HG03442 (cell line): ENCODE measurements around the gene RNFT1.
"Not testable (repeated sequence)": the region's sequence is repeated elsewhere in the genome, so short reads cannot be mapped to it uniquely, and the experiment has no call there.

ENCODE experiments used
- ATAC-seq: cut with Tn5 transposase; IDR thresholded peaks from one replicate; pipeline ENCODE4 v1.9.1; 2021; ENCODE audit warnings: mild to moderate bottlenecking, moderate library complexity; ENCODE audit not compliant: unreplicated experiment

Gene RNFT1

DNA sequence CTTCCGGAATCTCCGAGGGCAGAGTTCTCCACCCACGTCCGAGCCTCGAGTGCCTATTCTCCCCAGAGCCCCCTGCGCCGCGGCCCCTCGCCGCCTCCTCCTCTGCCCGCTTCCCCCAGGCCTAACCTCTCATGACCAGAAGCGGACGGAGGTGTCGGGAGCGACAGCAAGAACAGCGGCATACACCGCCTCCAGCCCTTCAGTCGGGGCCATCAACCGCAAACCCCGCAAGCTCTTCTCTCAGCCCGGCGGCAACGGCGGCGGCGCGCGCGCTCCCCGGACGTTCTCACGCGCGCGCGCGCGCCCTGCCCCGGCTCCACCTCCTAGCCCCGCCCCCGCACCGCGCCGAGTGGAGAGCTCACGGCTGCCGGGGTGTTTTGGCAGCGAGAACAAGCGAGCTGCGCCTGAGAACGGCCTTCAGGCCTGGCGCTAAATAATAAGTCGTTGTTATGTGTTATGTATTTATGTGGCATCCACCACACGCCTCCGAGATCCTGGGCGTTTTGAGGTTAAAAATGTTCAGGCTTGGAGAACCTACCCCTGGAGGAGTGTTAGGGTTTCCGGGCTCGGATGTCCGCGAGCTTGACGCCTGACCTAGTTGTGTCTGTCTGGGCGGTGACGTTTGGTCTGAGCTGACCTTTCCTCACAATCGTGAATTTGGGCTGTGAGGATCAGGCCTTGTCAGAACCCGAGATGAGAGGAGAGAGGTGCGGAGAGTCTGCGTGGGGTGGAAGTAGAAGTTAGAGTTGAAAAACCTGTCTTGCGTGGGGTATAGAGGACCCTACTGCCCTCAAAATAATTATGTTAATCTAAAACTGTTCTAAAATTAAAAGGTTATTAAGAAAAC is at the start of gene RNFT1:
Gene RNFT1 (minus strand): TSS at position 259 of the 847 bp plus-strand sequence. CDS start 77 bp downstream, at position 182.
- peak; percentile 74 for ATAC-seq

DNA sequence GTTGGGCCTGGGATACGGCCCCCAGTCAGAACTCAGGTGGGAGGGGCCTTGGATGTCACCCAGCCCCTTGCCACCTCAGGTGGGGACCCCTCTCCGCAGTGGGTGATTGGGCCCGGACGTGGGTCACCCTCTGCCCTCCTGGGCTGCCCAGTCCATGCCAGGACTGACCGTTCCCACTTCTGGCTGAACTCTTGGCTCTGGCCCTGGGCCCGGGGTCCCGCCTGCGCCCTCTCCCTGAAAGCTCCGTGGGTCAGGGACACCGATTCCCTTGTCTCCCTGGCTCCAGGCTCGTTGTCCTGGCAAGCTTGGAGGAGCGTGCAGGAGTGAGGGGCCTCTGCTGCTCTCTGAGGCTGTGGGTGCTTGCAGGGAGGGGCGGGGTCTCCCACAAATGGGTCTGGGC is 44.8 kb upstream of the RNFT1 start:
- not testable (repeated sequence) for ATAC-seq

DNA sequence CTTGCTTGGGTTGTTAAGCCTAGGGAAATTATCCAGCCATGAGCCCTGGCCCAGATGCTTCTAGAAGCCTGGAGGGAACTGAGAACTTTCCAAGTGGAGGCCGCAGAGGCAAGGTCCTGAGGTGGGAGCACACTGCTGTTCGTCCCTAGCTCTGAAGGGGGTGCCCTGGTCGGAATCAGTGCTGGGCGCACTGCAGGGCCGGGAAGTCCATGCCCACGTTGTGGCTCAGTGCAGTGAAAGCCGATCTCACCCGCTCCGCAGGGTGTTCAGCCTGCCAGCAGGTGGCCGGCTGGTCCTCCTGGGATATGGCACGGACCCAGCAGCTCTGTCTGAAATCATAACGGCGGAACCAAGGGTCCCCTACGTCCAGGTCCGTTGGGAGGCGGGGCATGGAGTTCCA is 43.8 kb upstream of the RNFT1 start:
- not testable (repeated sequence) for ATAC-seq

DNA sequence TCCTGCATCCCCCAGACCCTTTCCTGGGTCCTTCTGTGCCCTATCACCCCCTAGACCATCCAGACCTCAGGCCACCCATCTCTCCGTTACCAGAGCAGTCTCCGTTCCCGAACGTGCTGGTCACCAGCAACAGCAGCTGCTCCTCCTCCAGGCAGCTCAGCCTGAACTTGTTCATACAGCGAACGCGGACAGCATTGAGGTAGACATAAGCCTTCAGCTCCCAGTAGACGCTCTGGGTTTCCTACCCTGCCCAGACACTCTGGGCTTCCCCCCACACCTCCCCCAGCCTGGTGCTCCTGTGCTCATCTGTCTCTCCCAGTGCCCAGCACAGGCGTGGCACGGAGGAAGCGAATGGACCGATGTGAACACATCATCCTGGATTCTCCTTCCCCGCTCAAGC is 41.6 kb upstream of the RNFT1 start:
- ATAC-seq = no peak

- not testable (repeated sequence) for ATAC-seq
Observed at GRCh38 chr17:60004561-60004960, 40.0 kb upstream of the RNFT1 start.

DNA sequence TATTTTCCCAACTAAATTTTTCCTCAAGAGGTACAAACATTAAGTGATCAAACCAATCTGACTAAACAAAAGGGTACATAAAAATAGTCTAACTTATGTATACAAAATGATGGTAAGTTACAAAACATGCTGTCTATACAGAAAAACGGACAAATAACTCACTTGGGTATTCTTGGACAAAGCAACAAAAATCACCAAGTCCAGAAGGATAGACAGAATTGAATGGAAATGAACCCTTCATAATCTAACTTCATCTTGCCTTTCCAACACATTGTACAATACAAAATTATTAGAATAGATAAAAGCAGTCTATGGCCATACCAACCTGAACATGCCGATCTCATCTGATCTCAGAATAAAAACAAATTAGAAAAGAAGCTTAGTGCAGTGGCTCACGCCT is 37.9 kb upstream of the RNFT1 start:
- not testable (repeated sequence) for ATAC-seq

GRCh38 chr17:59996608-59997007 is 32.1 kb upstream of the RNFT1 start:
- not testable (repeated sequence) for ATAC-seq

- ATAC-seq = not testable (repeated sequence)
Observed at GRCh38 chr17:59975166-59975565, 10.6 kb upstream of the RNFT1 start.

- ATAC-seq = not testable (repeated sequence)
Observed at GRCh38 chr17:59973483-59973882, 8.9 kb upstream of the RNFT1 start.

- no peak for ATAC-seq
Observed at GRCh38 chr17:59972778-59973177, 8.2 kb upstream of the RNFT1 start.

GRCh38 chr17:59971771-59972170 is 7.2 kb upstream of the RNFT1 start:
- ATAC-seq = not testable (repeated sequence)

DNA sequence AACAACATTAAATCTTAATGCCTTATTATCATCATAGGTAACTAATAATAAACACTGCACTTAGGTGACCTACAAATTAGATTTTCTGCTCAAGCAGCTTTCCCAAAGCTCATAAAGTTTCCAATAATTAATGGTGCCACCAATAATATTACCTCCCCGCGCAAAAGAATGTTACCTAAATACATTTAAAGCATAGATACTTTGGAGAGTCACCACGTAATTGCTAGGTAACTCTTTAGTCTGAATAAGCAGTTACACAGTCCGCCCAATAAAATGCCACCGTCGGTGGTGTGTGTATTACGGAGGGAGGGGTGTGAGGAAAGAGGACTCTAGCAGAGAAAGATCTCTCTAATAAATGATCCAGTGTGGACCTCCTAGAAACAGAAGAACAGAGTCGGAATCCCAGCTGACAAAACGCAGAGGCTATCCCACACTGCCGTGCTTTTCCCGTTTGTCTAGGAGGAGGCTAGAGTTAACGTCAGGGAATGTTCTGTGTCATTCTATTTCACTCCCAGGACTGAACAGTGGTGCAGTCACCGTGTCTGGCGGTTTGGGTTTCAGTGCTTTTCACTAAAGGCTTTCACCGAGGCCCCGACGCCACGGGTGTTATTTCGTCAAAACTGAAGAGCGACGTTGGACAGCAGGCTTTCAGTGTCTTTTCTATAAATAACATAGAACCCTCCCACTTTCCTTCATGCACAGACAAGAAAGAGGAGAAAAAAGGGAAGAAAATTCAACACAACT is 630 bp downstream of the RNFT1 start:
- ATAC-seq = peak; percentile 35

DNA sequence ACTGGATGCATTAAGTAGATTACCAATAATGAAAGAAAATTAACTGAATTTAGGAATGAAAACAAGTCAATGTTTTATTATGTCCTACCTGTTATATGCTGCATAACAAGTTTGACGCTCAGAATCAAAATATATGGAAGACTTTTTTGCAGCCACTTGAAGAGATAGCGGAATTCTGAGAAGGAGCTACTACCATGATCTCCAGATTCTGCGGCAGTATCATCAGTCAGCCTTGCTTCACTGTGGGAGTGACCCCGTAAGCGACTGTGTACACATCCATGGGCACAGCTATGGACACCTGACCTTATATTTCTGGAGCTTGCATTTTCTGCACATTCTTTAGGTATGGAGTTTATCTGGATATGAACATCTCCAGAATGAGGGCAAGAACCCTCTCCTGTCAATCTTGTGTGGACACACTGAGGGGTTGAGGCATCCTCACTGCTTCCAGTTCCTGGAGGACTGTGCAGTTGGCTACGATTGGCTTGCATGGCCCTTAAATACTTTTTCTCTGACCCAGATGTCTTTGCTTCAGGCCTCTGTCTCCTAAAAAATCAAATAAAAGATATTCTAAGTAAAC is 1.7 kb downstream of the RNFT1 start:
- no peak for ATAC-seq

DNA sequence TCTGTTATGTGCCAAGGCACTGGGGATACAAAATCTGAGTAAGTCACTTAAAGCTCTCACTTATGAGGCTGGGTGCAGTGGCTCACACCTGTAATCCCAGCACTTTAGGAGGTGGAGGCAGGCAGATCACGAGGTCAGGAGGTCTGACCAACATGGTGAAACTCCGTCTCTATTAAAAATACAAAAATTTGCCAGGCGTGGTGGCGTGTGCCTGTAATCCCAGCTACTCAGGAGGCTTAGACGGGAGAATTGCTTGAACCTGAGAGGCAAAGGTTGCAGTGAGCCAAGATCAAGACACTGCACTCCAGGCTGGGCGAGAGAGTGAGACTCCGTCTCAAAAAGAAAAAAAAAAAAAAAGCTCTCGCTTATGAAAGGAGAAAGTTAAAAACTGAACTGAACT is 5.0 kb downstream of the RNFT1 start:
- not testable (repeated sequence) for ATAC-seq

DNA sequence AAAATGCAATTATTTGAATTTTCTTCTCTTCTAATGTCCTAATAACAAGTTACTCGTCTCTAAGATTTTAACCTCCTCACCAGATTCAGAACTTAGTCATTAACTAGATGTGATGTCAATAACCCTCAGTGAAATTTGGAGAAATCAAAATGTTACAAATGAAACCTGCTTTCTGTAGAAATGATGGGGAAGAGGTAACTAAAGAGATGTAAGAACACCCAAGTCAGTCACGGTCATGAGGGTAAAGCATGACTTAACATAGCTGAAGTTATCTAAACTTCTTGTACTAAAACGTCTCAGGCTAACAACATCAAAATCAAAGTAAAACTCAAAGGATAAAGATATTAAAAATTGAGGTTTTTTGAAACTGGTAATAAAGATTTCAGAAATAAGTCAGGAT is 9.7 kb downstream of the RNFT1 start:
- ATAC-seq = no peak

DNA sequence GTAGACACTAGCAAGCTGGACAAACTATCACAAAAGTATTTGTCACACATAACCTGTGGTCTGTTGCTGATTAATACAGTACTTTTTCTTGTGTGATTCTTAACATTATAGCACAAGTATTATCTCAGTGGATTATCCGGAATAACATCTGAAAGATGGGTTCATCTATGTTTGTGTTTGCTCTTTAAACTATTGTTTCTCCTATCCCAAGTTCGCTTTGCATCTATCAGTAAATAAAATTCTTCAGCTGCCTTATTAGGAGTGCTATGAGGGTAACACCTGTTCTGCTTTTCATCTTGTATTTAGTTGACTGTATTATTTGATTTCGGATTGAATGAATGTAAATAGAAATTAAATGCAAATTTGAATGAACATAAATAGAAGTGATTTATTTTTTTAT is 14.5 kb downstream of the RNFT1 start:
- ATAC-seq = no peak

DNA sequence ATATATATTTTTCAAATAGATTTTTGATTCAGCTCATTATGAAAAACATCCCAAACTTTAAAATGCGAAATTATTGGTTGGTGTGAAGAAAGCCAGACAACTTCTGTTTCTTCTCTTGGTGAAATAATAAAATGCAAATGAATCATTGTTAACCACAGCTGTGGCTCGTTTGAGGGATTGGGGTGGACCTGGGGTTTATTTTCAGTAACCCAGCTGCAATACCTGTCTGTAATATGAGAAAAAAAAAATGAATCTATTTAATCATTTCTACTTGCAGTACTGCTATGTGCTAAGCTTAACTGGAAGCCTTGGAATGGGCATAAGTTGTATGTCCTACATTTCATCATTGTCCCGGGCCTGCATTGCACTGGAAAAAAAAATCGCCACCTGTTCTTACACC is 17.2 kb downstream of the RNFT1 start:
- ATAC-seq = not testable (repeated sequence)

DNA sequence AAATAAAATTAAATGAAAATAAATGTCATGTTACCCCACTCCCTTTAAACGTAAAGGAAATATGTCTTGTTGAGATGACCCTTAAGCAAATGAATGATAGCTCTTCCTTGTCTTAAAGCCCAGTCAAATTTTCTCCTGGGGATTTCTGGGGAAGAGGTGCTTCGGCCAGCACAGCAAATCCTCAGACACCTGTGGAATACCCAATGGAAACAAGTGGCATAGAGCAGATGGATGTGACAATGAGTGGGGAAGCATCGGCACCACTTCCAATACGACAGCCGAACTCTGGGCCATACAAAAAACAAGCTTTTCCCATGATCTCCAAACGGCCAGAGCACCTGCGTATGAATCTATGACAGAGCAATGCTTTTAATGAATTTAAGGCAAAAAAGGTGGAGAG is 18.1 kb downstream of the RNFT1 start:
- not testable (repeated sequence) for ATAC-seq

GRCh38 chr17:59941131-59941530 is 23.4 kb downstream of the RNFT1 start:
- ATAC-seq = no peak

DNA sequence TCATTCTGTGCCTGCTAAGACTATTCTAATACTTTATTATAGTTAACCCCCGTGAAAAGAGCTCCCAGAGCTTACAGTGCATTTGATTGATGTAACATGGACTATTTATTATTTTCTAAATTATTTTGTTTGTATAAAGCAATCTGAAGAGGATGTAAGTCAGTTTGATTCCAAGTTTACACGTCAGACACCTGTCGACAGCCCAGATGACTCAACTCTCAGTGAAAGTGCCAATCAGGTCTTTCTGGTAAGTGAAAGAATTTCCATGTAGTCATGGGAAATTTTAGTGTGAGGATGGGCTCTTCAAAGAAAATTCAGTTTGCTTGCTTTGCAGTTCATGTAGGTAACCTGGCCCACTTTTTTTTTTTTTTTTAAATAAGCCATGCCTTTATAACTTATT is 23.8 kb downstream of the RNFT1 start:
- not testable (repeated sequence) for ATAC-seq

GRCh38 chr17:59933317-59933716 is 31.2 kb downstream of the RNFT1 start:
- ATAC-seq = not testable (repeated sequence)

DNA sequence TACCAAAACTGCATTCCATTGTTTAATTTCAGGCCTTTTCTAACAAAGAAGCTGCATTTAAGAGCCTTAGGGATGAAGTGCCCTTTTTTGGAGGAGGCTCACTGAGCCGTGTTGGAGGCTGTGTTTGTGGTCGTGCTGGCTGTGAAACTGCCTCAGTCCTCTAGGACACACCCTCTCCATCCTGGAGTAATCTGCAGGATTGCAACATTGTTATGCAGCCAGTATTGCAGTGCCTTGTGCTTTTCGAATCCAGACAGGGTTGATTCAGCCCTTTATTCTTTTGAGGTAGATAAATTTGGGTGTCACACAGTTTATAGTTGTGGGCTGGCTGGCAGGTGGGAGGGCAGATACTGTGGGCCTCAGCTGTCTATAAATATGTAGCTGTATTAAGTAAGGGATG is 33.8 kb downstream of the RNFT1 start:
- not testable (repeated sequence) for ATAC-seq
